Trophoblast cell (in vitro differentiated cells and primary cell): Measurements from ENCODE around the gene GNAI2.
A peak's percentile ranks its signal among the peaks of the same experiment; 100 is the strongest.

Experiments
- DNase-seq, 2 donors: peaks; one replicate each; pipeline ENCODE4 v3.0.0-alpha.2; 2016
- H2AFZ ChIP-seq: 2 replicates; pipeline ENCODE4 v1.6.1; 2013; ENCODE audit warnings: low read length, moderate library complexity, mild to moderate bottlenecking; ENCODE audit not compliant: insufficient read depth, poor library complexity
- H2AK5ac ChIP-seq: 2 replicates; pipeline ENCODE4 v1.6.1; 2013; ENCODE audit warnings: mild to moderate bottlenecking, low read length
- H2BK120ac ChIP-seq: 2 replicates; pipeline ENCODE4 v1.6.1; 2013; ENCODE audit warnings: low read length, mild to moderate bottlenecking, moderate library complexity; ENCODE audit not compliant: insufficient read depth, poor library complexity
- H2BK12ac ChIP-seq: 2 replicates; pipeline ENCODE4 v1.6.1; 2013; ENCODE audit warnings: mild to moderate bottlenecking, low read length, moderate library complexity
- H2BK5ac ChIP-seq: 2 replicates; pipeline ENCODE4 v1.6.1; 2013; ENCODE audit warnings: low read length, low read depth, moderate library complexity, mild to moderate bottlenecking; ENCODE audit not compliant: poor library complexity
- H3K14ac ChIP-seq: 2 replicates; pipeline ENCODE4 v1.6.1; 2013; ENCODE audit warnings: mild to moderate bottlenecking, low read length
- H3K18ac ChIP-seq: 2 replicates; pipeline ENCODE4 v1.6.1; 2013; ENCODE audit warnings: mild to moderate bottlenecking, low read length
- H3K23ac ChIP-seq: 2 replicates; pipeline ENCODE4 v1.6.1; 2013; ENCODE audit warnings: low read length
- H3K27ac ChIP-seq: 2 replicates; pipeline ENCODE4 v1.5.1; 2013; ENCODE audit warnings: low read depth, mild to moderate bottlenecking, inconsistent platforms, low read length, moderate library complexity
- H3K27me3 ChIP-seq: 2 replicates; pipeline ENCODE4 v1.6.1; 2013; ENCODE audit warnings: inconsistent platforms, mild to moderate bottlenecking, low read length, moderate library complexity; ENCODE audit not compliant: insufficient read depth
- H3K36me3 ChIP-seq, 2 experiments: 1 replicate in 1 of 2; 2 replicates in 1 of 2; pipeline ENCODE4 v1.6.1; 2013; ENCODE audit warnings: low read length in 2 of 2, mild to moderate bottlenecking in 2 of 2, moderate library complexity in 1 of 2; ENCODE audit not compliant: insufficient read depth in 2 of 2, control insufficient read depth in 1 of 2
- H3K4ac ChIP-seq: 2 replicates; pipeline ENCODE4 v1.6.1; 2013; ENCODE audit warnings: low read depth, mild to moderate bottlenecking, low read length, moderate library complexity
- H3K4me1 ChIP-seq, 2 experiments: 1 replicate in 1 of 2; 2 replicates in 1 of 2; pipeline ENCODE4 v1.6.1; 2013; ENCODE audit warnings: low read length in 2 of 2, mild to moderate bottlenecking in 2 of 2, moderate library complexity in 1 of 2; ENCODE audit not compliant: insufficient read depth in 2 of 2, control insufficient read depth in 1 of 2
- H3K4me2 ChIP-seq: 2 replicates; pipeline ENCODE4 v1.6.1; 2013; ENCODE audit warnings: inconsistent platforms, mild to moderate bottlenecking, low read length, moderate library complexity
- H3K4me3 ChIP-seq: 2 replicates; pipeline ENCODE4 v1.5.1; 2013; ENCODE audit warnings: mild to moderate bottlenecking, low read depth, low read length, inconsistent platforms
- H3K79me1 ChIP-seq: one replicate; pipeline ENCODE4 v1.6.1; 2013; ENCODE audit warnings: low read length
- H3K79me2 ChIP-seq: 2 replicates; pipeline ENCODE4 v1.6.1; 2013; ENCODE audit warnings: low read length, mild to moderate bottlenecking; ENCODE audit not compliant: control insufficient read depth, insufficient read depth, poor library complexity
- H3K9ac ChIP-seq: 2 replicates; pipeline ENCODE4 v1.6.1; 2013; ENCODE audit warnings: mild to moderate bottlenecking, low read length
- H3K9me3 ChIP-seq: 2 replicates; pipeline ENCODE4 v1.6.1; 2013; ENCODE audit warnings: low read depth, mild to moderate bottlenecking, control low read depth, inconsistent platforms, low read length; ENCODE audit not compliant: insufficient read depth
- H4K12ac ChIP-seq: 2 replicates; pipeline ENCODE4 v1.6.1; 2013; ENCODE audit warnings: low read depth, mild to moderate bottlenecking, low read length, moderate library complexity
- H4K8ac ChIP-seq: 2 replicates; pipeline ENCODE4 v1.6.1; 2013; ENCODE audit warnings: low read depth, mild to moderate bottlenecking, low read length, moderate library complexity
- H4K91ac ChIP-seq: one replicate; pipeline ENCODE4 v1.6.1; 2013; ENCODE audit warnings: low read depth, mild to moderate bottlenecking, low read length, moderate library complexity
- WGBS: extraction: QIAGEN DNeasy Blood & Tissue Kit; methylation state at CpG from one replicate; pipeline ENCODE4 v1.1.7; 2013; ENCODE audit warnings: missing lambda C conversion rate; ENCODE audit not compliant: insufficient read length, insufficient coverage; ENCODE audit errors: extremely low coverage; 5-methylcytosine and 5-hydroxymethylcytosine counted together

GNAI2 gene

GRCh38 chr3:50203809-50204803, 31.9 kb upstream of the GNAI2 start:
- WGBS = no CpG with 5 or more reads among the region's 12 CpGs
- Histone ChIP-seq H3K36me3 (no peaks in the 10 kb centered on the region), H3K14ac (peak overlapping the region; percentile 26), H3K27ac (no peak overlapping the region), H3K79me2 (peaks cover 2% of the 10 kb centered on the region), H2BK120ac (peak overlapping the region; percentile 54), H4K12ac (no peak overlapping the region), H3K9ac (no peak overlapping the region), H3K4me1 (peaks cover 9 to 14% of the 10 kb centered on the region in 2 experiments), H4K91ac (peak overlapping the region; percentile 65), H2AFZ (no peak overlapping the region), H2BK5ac (no peak overlapping the region), H3K27me3 (peaks cover 22% of the 10 kb centered on the region), H3K9me3 (peaks cover 3% of the 10 kb centered on the region), H2BK12ac (peak overlapping the region; percentile 7), H3K4me3 (no peak overlapping the region), H4K8ac (no peak overlapping the region), H2AK5ac (no peak overlapping the region), H3K4ac (no peak overlapping the region), H3K79me1 (no peaks in the 10 kb centered on the region), H3K4me2 (no peak overlapping the region), H3K23ac (no peak overlapping the region), H3K18ac (no peak overlapping the region)
- peak in 1 of 2 donors; percentile 7 for DNase-seq

GRCh38 chr3:50204804-50205412, 31.1 kb upstream of the GNAI2 start, which contains the start of gene SLC38A3:
TSS of gene SLC38A3 (plus strand) at chr3:50205271. CDS start at chr3:50214200, 8,929 bp downstream.
- Histone ChIP-seq H3K23ac (no peak within 1 kb of the TSS), H2BK5ac (peak within 1 kb of the TSS; percentile 3), H3K79me1 (no peaks in the 10 kb centered on the region), H4K12ac (no peak within 1 kb of the TSS), H4K8ac (peak within 1 kb of the TSS; percentile 20), H3K4ac (no peak within 1 kb of the TSS), H2BK120ac (peak within 1 kb of the TSS; percentile 54), H3K14ac (peak within 1 kb of the TSS; percentile 42), H2AK5ac (no peak within 1 kb of the TSS), H3K9ac (peak within 1 kb of the TSS; percentile 30), H3K9me3 (peaks cover 3% of the 10 kb centered on the region), H3K4me2 (peak within 1 kb of the TSS; percentile 75), H3K36me3 (no peaks in the 10 kb centered on the region), H3K27ac (no peak within 1 kb of the TSS), H2AFZ (peak within 1 kb of the TSS; percentile 27), H3K4me3 (peak within 1 kb of the TSS; percentile 38), H3K4me1 (peaks cover 9 to 14% of the 10 kb centered on the region in 2 experiments), H3K79me2 (peaks cover 2% of the 10 kb centered on the region), H2BK12ac (peak within 1 kb of the TSS; percentile 68), H3K18ac (no peak within 1 kb of the TSS), H3K27me3 (peaks cover 22% of the 10 kb centered on the region), H4K91ac (peak within 1 kb of the TSS; percentile 65)
- no CpG with 5 or more reads among the region's 41 CpGs for WGBS
- peak in 1 of 2 donors; percentile 14 for DNase-seq

GRCh38 chr3:50205413-50206276, 30.4 kb upstream of the GNAI2 start:
- Histone ChIP-seq H3K4me3 (peak overlapping the region; percentile 38), H3K4me1 (peaks cover 9 to 14% of the 10 kb centered on the region in 2 experiments), H3K27me3 (peaks cover 22% of the 10 kb centered on the region), H2BK5ac (peak overlapping the region; percentile 3), H4K12ac (no peak overlapping the region), H3K36me3 (no peaks in the 10 kb centered on the region), H3K4ac (no peak overlapping the region), H3K79me1 (no peaks in the 10 kb centered on the region), H3K9ac (no peak overlapping the region), H3K27ac (no peak overlapping the region), H4K91ac (no peak overlapping the region), H3K4me2 (peak overlapping the region; percentile 75), H3K79me2 (peaks cover 2% of the 10 kb centered on the region), H2AK5ac (no peak overlapping the region), H2AFZ (peak overlapping the region; percentile 27), H3K18ac (no peak overlapping the region), H3K23ac (no peak overlapping the region), H2BK12ac (no peak overlapping the region), H4K8ac (peak overlapping the region; percentile 20), H2BK120ac (no peak overlapping the region), H3K14ac (peak overlapping the region; percentile 42), H3K9me3 (peaks cover 3% of the 10 kb centered on the region)
- DNase-seq = peak in 1 of 2 donors; percentile 31
- WGBS = no CpG with 5 or more reads among the region's 67 CpGs
